Stomach smooth muscle (tissue), 2 donors: Measurements from ENCODE around the gene ADGRB2.
A peak's percentile ranks its signal among the peaks of the same experiment; 100 is the strongest.

Experiments
- H3K27ac ChIP-seq: one replicate; pipeline ENCODE4 v1.7.0; 2013; ENCODE audit warnings: mild to moderate bottlenecking, low read length, inconsistent platforms
- H3K27me3 ChIP-seq, 2 donors: one replicate each; pipeline ENCODE4 v1.7.0; 2013; ENCODE audit warnings: low read length in 2 of 2; ENCODE audit not compliant: insufficient read depth in 2 of 2, control insufficient read depth in 1 of 2
- H3K36me3 ChIP-seq, 2 donors: one replicate each; pipeline ENCODE4 v1.7.0; 2013; ENCODE audit warnings: low read length in 2 of 2; ENCODE audit not compliant: control insufficient read depth in 2 of 2, insufficient read depth in 2 of 2
- H3K4me1 ChIP-seq: one replicate; pipeline ENCODE4 v1.7.0; 2013; ENCODE audit warnings: low read length; ENCODE audit not compliant: control insufficient read depth, insufficient read depth
- H3K4me3 ChIP-seq, 2 donors: one replicate each; pipeline ENCODE4 v1.7.0; 2013; ENCODE audit warnings: low read length in 2 of 2
- H3K9ac ChIP-seq, 2 donors: one replicate each; pipeline ENCODE4 v1.7.0; 2013; ENCODE audit warnings: low read length in 2 of 2, mild to moderate bottlenecking in 1 of 2
- H3K9me3 ChIP-seq, 2 donors: one replicate each; pipeline ENCODE4 v1.7.0; 2013; ENCODE audit warnings: low read length in 2 of 2; ENCODE audit not compliant: control insufficient read depth in 2 of 2
- donor health status: healthy.
- donor health status: Pancreatic carcinoma.

ADGRB2 gene

DNA sequence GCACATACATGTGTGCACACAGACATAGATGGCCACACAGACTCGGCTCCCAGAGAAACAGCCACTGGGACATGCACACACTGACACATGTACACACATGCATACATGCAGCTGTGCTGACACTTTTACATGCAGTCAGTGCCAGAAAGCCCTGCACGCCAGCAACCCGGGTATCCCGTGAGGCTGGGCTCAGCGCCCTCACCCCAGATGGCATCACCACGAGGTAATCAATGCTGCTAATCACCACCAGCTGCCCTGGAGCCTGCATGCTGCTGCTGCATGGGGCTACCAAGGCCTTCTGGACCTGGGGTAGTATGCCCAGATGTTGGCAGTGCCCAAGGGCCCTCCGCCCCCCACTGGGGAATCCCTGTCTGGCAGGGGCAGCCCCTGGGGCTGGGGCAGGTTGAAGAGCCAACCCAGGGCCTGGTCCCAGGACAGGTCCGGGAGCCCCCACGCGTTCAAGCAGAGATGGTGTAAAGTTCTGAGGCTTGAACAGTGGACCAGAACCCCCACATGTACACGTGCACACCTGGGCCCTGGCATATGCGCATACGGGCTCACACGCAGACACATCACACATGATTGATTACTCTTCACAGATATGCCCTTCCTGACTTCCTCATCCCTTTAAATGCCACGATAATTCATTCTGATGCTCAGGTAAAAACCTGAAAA, 57.6 kb downstream of the ADGRB2 start:
- Histone ChIP-seq H3K4me1 (peaks cover 41% of the 10 kb centered on the region), H3K27me3 (no peaks in the 10 kb centered on the region), H3K4me3 (no peak overlapping the region), H3K9ac (no peak overlapping the region), H3K36me3 (no peaks in the 10 kb centered on the region), H3K9me3 (no peaks in the 10 kb centered on the region), H3K27ac (no peak overlapping the region)

DNA sequence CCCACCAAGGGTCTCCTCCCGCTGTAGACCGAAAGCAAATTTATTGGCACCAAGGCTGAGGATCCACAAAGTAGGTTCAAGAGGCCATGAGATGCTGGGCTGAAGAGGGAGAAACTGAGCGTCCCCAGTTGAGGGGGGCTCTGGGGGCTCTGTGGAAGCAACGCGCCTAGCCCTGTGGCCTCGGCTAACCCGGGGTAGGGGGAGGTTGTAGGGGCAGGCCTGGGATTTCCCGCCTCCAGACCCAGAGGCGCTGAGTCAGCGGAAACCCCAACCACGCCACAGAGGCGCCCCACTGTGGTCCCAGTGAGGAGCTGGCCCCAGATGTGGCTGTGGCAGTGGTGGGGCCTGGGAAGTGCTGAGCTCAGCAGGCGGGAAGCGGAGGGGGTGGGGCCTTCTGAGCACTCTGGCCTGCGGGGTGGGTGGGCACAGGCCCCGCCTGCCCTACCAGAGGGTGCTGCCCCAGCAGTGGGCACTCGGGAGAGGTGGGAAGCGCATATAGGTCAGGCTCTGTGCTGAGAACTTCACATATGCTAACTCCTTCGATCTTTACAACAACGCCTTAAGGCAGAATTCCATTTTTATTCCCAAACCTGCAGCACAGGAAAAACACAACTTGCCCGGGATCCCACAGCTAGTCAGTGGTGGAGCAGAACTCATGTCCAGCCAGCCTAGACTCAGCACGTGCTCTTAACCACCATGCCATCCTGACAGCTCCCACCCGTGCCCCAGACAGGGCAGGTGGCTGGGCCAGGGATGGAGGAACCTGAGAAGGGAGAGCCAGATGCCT, 58.9 kb downstream of the ADGRB2 start:
- peak overlapping the region; percentile 41 to 75 for H3K4me3 ChIP-seq
- H3K36me3 ChIP-seq: no peaks in the 10 kb centered on the region
- no peaks in the 10 kb centered on the region for H3K27me3 ChIP-seq
- peak overlapping the region; percentile 87 for H3K27ac ChIP-seq
- peaks cover 54% of the 10 kb centered on the region for H3K4me1 ChIP-seq
- H3K9me3 ChIP-seq: no peaks in the 10 kb centered on the region
- H3K9ac ChIP-seq: peak overlapping the region in 1 of 2 donors; percentile 76

- no peaks in the 10 kb centered on the region for H3K9me3 ChIP-seq
- H3K27me3 ChIP-seq: no peaks in the 10 kb centered on the region
- peak overlapping the region; percentile 13 to 76 for H3K9ac ChIP-seq
- H3K4me1 ChIP-seq: peaks cover 62% of the 10 kb centered on the region
- H3K36me3 ChIP-seq: peaks cover 0 to 2% of the 10 kb centered on the region in 2 donors
- peak overlapping the region; percentile 87 for H3K27ac ChIP-seq
- H3K4me3 ChIP-seq: peak overlapping the region; percentile 63 to 75
Measured at GRCh38 chr1:31704271-31705079, 59.7 kb downstream of the ADGRB2 start.

GRCh38 chr1:31703431-31704270, 60.5 kb downstream of the ADGRB2 start, which contains the start of gene COL16A1:
TSS of gene COL16A1 (minus strand) at chr1:31704017. CDS start at chr1:31702193, 1,824 bp downstream.
- peak within 1 kb of the TSS; percentile 63 to 75 for H3K4me3 ChIP-seq
- H3K27me3 ChIP-seq: no peaks in the 10 kb centered on the region
- no peaks in the 10 kb centered on the region for H3K9me3 ChIP-seq
- peaks cover 67% of the 10 kb centered on the region for H3K4me1 ChIP-seq
- H3K9ac ChIP-seq: peak within 1 kb of the TSS; percentile 21 to 76
- peaks cover 2 to 7% of the 10 kb centered on the region in 2 donors for H3K36me3 ChIP-seq
- peak within 1 kb of the TSS; percentile 87 for H3K27ac ChIP-seq

DNA sequence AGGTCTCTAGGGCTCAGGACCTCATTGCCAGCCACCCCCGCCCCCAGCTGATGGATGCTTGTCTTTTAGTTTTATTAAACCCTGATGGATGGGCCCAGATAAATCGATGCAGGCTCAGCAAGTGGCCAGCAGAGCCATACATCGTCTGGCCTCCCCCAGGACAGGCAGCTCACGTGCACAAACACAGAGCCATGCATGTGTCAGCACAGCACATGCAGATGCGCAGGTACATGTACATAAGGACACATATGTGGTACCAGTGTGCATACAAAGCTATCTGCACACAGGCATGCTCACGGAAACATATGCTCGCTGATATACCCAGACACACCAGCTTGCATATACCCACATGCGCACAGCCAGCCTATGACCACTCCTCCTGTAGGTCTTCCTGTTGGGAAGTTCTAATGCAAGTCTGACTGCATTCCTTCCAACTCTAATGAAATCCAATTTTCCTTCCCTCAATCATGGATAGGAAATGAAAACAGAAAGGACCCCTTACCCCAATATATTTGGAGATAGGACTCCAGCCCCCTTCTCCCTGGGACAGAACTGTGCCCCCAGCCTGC, 61.2 kb downstream of the ADGRB2 start:
- Histone ChIP-seq H3K27me3 (no peaks in the 10 kb centered on the region), H3K9me3 (no peaks in the 10 kb centered on the region), H3K4me3 (peak overlapping the region; percentile 63 to 75), H3K36me3 (peaks cover 6 to 11% of the 10 kb centered on the region in 2 donors), H3K9ac (peak overlapping the region; percentile 21 to 72), H3K27ac (peak overlapping the region; percentile 87), H3K4me1 (peaks cover 71% of the 10 kb centered on the region)

DNA sequence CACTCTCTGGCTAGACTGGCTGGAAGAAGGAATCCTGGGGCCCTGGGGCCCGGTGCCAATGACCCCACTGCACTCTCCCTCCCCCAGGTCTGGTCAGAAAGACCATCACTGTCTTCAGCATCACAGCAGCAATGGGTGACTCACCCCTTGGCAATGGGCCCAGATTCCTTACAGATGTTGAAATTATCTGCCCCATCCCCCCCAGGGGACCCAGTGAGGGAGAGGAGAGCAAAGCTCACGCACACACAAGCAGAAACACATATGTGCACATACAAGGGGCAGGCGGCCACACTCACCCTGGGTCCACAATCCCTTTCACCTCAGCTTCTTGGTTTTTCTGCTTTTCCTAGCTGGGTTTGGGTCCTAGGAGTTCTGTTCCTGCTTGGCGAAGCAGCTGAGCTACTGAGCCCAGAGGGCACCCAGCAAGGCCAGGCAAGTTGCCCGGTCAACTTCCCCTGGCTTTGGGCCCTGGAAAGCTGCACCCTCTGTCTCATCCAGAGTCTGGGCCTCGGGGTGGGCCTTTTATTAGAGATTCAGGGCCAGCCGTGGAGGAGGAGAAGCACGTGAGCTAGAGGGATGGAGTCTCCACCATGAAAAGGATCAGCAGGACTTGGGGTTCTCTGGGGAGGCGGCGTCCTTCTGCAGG, 62.9 kb downstream of the ADGRB2 start:
- peak overlapping the region; percentile 3 to 75 for H3K4me3 ChIP-seq
- peaks cover 77% of the 10 kb centered on the region for H3K4me1 ChIP-seq
- H3K9me3 ChIP-seq: no peaks in the 10 kb centered on the region
- peaks cover 15% of the 10 kb centered on the region in 2 donors for H3K36me3 ChIP-seq
- no peaks in the 10 kb centered on the region for H3K27me3 ChIP-seq
- H3K9ac ChIP-seq: peak overlapping the region; percentile 34 to 58
- H3K27ac ChIP-seq: peak overlapping the region; percentile 87

GRCh38 chr1:31700468-31701090, 63.6 kb downstream of the ADGRB2 start:
- Histone ChIP-seq H3K9ac (peak overlapping the region in 1 of 2 donors; percentile 58), H3K27me3 (no peaks in the 10 kb centered on the region), H3K4me3 (peak overlapping the region in 1 of 2 donors; percentile 75), H3K36me3 (peaks cover 15 to 16% of the 10 kb centered on the region in 2 donors), H3K4me1 (peaks cover 77% of the 10 kb centered on the region), H3K9me3 (no peaks in the 10 kb centered on the region), H3K27ac (peak overlapping the region; percentile 87)

GRCh38 chr1:31699341-31699891, 64.7 kb downstream of the ADGRB2 start:
- H3K27me3 ChIP-seq: no peaks in the 10 kb centered on the region
- peaks cover 21 to 23% of the 10 kb centered on the region in 2 donors for H3K36me3 ChIP-seq
- no peaks in the 10 kb centered on the region for H3K9me3 ChIP-seq
- peak overlapping the region; percentile 87 for H3K27ac ChIP-seq
- H3K4me1 ChIP-seq: peaks cover 67% of the 10 kb centered on the region
- H3K9ac ChIP-seq: no peak overlapping the region
- H3K4me3 ChIP-seq: no peak overlapping the region
